HepG2 (cell line): Measurements from ENCODE around the gene ZNF783. TPM values are rescaled to one million over a fixed set of nuclear protein-coding genes. Genes with fewer than 3 reads are reported as not detected.

Source experiments
- ATAC-seq: fragments of 200-7000 bp; cut with Tn5 transposase; 3 replicates; pipeline ENCODE4 v1.9.1; 2020; ENCODE audit warnings: mild to moderate bottlenecking, moderate library complexity
- BruUV-seq: library from RNA; stranded (reverse); fragments of 400-500 nt; replicated peaks from 2 replicates; lab custom pipeline; 2021; lab: Mats Ljungman, UMichigan
- CTCF ChIA-PET: fragments of 300-600 bp; formaldehyde crosslinking; extraction: SDS; loops from one replicate; lab custom pipeline; 2021; ENCODE audit warnings: low total read pairs, inconsistent platforms, low intra/inter-chr PET ratio; lab: Yijun Ruan, JAX
- POLR2A ChIA-PET: fragments of 350-600 bp; sonication (Branson Sonifier 250); formaldehyde crosslinking; loops from one replicate; lab custom pipeline; 2020; ENCODE audit warnings: antibody characterized with exemption, inconsistent platforms; lab: Yijun Ruan, JAX
- DNase-seq: peaks from one replicate; pipeline ENCODE4 v3.0.0-alpha.2; 2015; ENCODE audit warnings: low spot score
- FAIRE-seq: peaks from 3 replicates; lab custom pipeline; 2011; peaks lifted over from hg19 to GRCh38; lab: Jason Lieb, UNC
- H2AFZ ChIP-seq: one replicate; pipeline ENCODE4 v1.6.1; 2011; ENCODE audit warnings: low read length, inconsistent platforms
- H3K27ac ChIP-seq: fragments of 300-600 bp; 3 replicates; pipeline ENCODE4 v1.8.0; 2011; ENCODE audit warnings: mixed run types, mild to moderate bottlenecking, mixed read lengths, low read length, inconsistent platforms; ENCODE audit not compliant: insufficient read depth; ENCODE audit errors: extremely low read length
- H3K27me3 ChIP-seq, 2 experiments: fragments of 200-600 bp in 1 of 2; 2 replicates in 1 of 2; 3 replicates in 1 of 2; pipeline versions ENCODE4 v1.6.0 to v1.8.0; 2011; ENCODE audit warnings: low read length in 2 of 2, mild to moderate bottlenecking in 2 of 2, moderate library complexity in 2 of 2, inconsistent platforms in 1 of 2; ENCODE audit not compliant: insufficient read depth in 2 of 2, control insufficient read depth in 1 of 2
- H3K36me3 ChIP-seq, 2 experiments: fragments of 200-600 bp in 1 of 2; replicated peaks in 1 of 2; 2 replicates in 1 of 2; 3 replicates in 1 of 2; pipeline versions ENCODE4 v1.5.1 to v1.8.0; 2011; ENCODE audit warnings: low read length in 2 of 2, inconsistent platforms in 1 of 2; ENCODE audit not compliant: insufficient read depth in 2 of 2, control insufficient read depth in 1 of 2
- H3K4me1 ChIP-seq: 2 replicates; pipeline ENCODE4 v1.5.1; 2012; ENCODE audit warnings: low read length, inconsistent platforms; ENCODE audit not compliant: insufficient read depth
- H3K4me2 ChIP-seq: 2 replicates; pipeline ENCODE4 v1.6.0; 2011; ENCODE audit warnings: low read depth, low read length, inconsistent platforms
- H3K4me3 ChIP-seq, 3 experiments: fragments of 200-600 bp in 1 of 3; sonication (generic), shearing (Covaris generic) in 1 of 3; replicated peaks in 1 of 3; 2 replicates each; pipeline ENCODE4 v1.5.1; 2011 to 2016; ENCODE audit warnings: low read length in 3 of 3, inconsistent platforms in 2 of 3, low read depth in 2 of 3, mild to moderate bottlenecking in 2 of 3, control low read depth in 1 of 3, mixed read lengths in 1 of 3; ENCODE audit not compliant: insufficient read depth in 1 of 3
- H3K79me2 ChIP-seq: one replicate; pipeline ENCODE4 v1.6.1; 2011; ENCODE audit warnings: low read length, inconsistent platforms; ENCODE audit not compliant: insufficient read depth
- H3K9ac ChIP-seq: 2 replicates; pipeline ENCODE4 v1.6.0; 2011; ENCODE audit warnings: mild to moderate bottlenecking, low read depth, low read length, inconsistent platforms; ENCODE audit not compliant: insufficient read depth
- H3K9me3 ChIP-seq: 2 replicates; pipeline ENCODE4 v1.5.1; 2012; ENCODE audit warnings: mild to moderate bottlenecking, low read length
- H4K20me1 ChIP-seq: 2 replicates; pipeline ENCODE4 v1.6.0; 2011; ENCODE audit warnings: inconsistent platforms, mild to moderate bottlenecking, low read length, moderate library complexity; ENCODE audit not compliant: insufficient read depth
- ATF7 ChIP-seq, 2 experiments: fragments of 450-650 bp in 1 of 2; sonication (generic) in 1 of 2; formaldehyde crosslinking in 1 of 2; IDR thresholded peaks; 2 replicates each; pipeline versions ENCODE4 v1.4.0 to v1.6.1; 2016 to 2020; ENCODE audit warnings: antibody characterized with exemption in 1 of 2, mild to moderate bottlenecking in 1 of 2, missing genetic modification reagents in 1 of 2
- CHD4 ChIP-seq: fragments of 200-600 bp; sonication (generic); IDR thresholded peaks from 2 replicates; pipeline ENCODE4 v1.7.0; 2017; ENCODE audit warnings: mild to moderate bottlenecking, low read length, borderline replicate concordance
- KLF11 ChIP-seq: IDR thresholded peaks from 2 replicates; pipeline ENCODE4 v1.6.1; 2016; ENCODE audit warnings: missing compliant biosample characterization
- MAFG ChIP-seq: sonication (generic); formaldehyde crosslinking; IDR thresholded peaks from 2 replicates; pipeline ENCODE4 v1.5.1; 2020; ENCODE audit warnings: mild to moderate bottlenecking, missing genetic modification reagents
- NFYC ChIP-seq: IDR thresholded peaks from 2 replicates; pipeline ENCODE4 v1.6.1; 2016; ENCODE audit warnings: missing genetic modification reagents, missing compliant biosample characterization
- SNAPC2 ChIP-seq: sonication (generic); formaldehyde crosslinking; IDR thresholded peaks from 2 replicates; pipeline ENCODE4 v1.8.1; 2022; ENCODE audit warnings: mild to moderate bottlenecking, missing genetic modification reagents
- ZNF652 ChIP-seq: IDR thresholded peaks from 2 replicates; pipeline ENCODE4 v1.6.1; 2016; ENCODE audit warnings: low read depth, borderline replicate concordance
- WGBS: methylation state at CpG from one replicate; pipeline ENCODE4 v1.1.6; 2017; ENCODE audit warnings: low lambda C conversion rate; 5-methylcytosine and 5-hydroxymethylcytosine counted together
- in situ Hi-C: cut with HindIII; loops from 2 replicates; pipeline ENCODE4 v1.10.0; 2017; ENCODE audit warnings: low pct_unique_long_range_greater_than_20kb; ENCODE audit not compliant: extremely low pct_ligation_motif_present
- intact Hi-C: fragments of 100-400 bp; cut with micrococcal nuclease; formaldehyde crosslinking; loops from one replicate; pipeline ENCODE4 v1.10.0; 2022; ENCODE audit not compliant: unreplicated experiment
- polyA plus RNA-seq, 8 experiments: library from polyadenylated mRNA; depleted of rRNA in 3 of 8; stranded (reverse) in 7 of 8; unstranded in 1 of 8; fragments of >200 nt; fragmentation: Illumina TruSeq in 4 of 8; extraction: Trizol in 4 of 8; gene quantifications; 2 replicates each; pipeline versions ENCODE4 v1.2.1 to v1.2.3, GENCODE V29; 2011 to 2016; ENCODE audit warnings: low read depth in 4 of 8, missing spikeins in 1 of 8, mixed read lengths in 1 of 8; ENCODE audit not compliant: insufficient read depth in 1 of 8
- total RNA-seq, 5 experiments: library from RNA; depleted of rRNA; stranded (reverse); fragments of >200 nt; fragmentation: Illumina TruSeq; extraction: Trizol; gene quantifications; 2 replicates each; pipeline ENCODE4 v1.2.3, GENCODE V29; 2016; ENCODE audit warnings: low read depth in 1 of 5

The ZNF783 gene
- total and polyA plus RNA-seq, 2 of the 13 experiments (the other 11 are each of a cell fraction or from before 2014, with no cell fraction given): 4.1 to 5.2 TPM

- TF ChIP-seq CHD4 (no peak), MAFG (CRISPR knock-in tag) (no peak), SNAPC2 (CRISPR knock-in tag) (peak; percentile 50; the same call in 1 of the 2 replicates)
Measured at GRCh38 chr7:149261829-149262617, at the start of gene ZNF783 (continued).

GRCh38 chr7:149214020-149214720 is 47.8 kb upstream of the ZNF783 start:
- no peak overlapping the region for H2AFZ ChIP-seq
- 94% methylated on average over 7 of the region's 7 CpGs for WGBS
- intact Hi-C loops (no loop called here), in situ Hi-C loops (no loop called here)
- DNase-seq (no peak), FAIRE-seq (no peak)
- H3K9ac ChIP-seq: no peak overlapping the region
- ChIA-PET POLR2A (no interaction called here), CTCF (no interaction called here)
- H3K4me2 ChIP-seq: no peak overlapping the region
- no peaks in the 10 kb centered on the region for H3K4me1 ChIP-seq
- H3K27me3 ChIP-seq: no peaks in the 10 kb centered on the region
- H4K20me1 ChIP-seq: 0 out of 2 replicates have a peak, but pooled peaks cover 3% of the 10 kb centered on the region
- H3K9me3 ChIP-seq: no peaks in the 10 kb centered on the region
- H3K4me3 ChIP-seq: no peak overlapping the region
- H3K36me3 ChIP-seq: peaks cover 32 to 94% of the 10 kb centered on the region in 2 experiments
- H3K79me2 ChIP-seq: no peaks in the 10 kb centered on the region
- BruUV-seq: no TSS peak
- TF ChIP-seq ZNF652 (peak; percentile 45; the same call in 1 of the 2 replicates), ATF7 (IDR thresholded peaks at IDR 0.05) (peak; percentile 62), ATF7 (CRISPR knock-in tag; IDR thresholded peaks at IDR 0.05) (no peak), NFYC (CRISPR knock-in tag) (no peak), KLF11 (CRISPR knock-in tag) (no peak)
- TF ChIP-seq, all 625 proteins: peak for 2
- ATAC-seq: no peak
- H3K27ac ChIP-seq: no peak overlapping the region
